Panc1 (cell line): Measurements from ENCODE around the gene KHSRP.

Experiments used
- POLR2AphosphoS5 ChIP-seq: IDR thresholded peaks from 2 replicates; pipeline ENCODE4 v1.6.1; 2012; ENCODE audit warnings: mild to moderate bottlenecking, low read depth, low read length, moderate library complexity
- SIN3A ChIP-seq: IDR thresholded peaks from 2 replicates; pipeline ENCODE4 v1.6.1; 2012; ENCODE audit warnings: low read depth, mild to moderate bottlenecking, low read length, moderate library complexity, borderline replicate concordance; ENCODE audit not compliant: insufficient read depth
- TCF7L2 ChIP-seq: IDR thresholded peaks from 2 replicates; pipeline ENCODE4 v1.6.1; 2011; ENCODE audit warnings: mild to moderate bottlenecking, low read depth, low read length, inconsistent platforms
- TF ChIP-seq, protein P1 (sequence below): fragments of 450-650 bp; IDR thresholded peaks from 2 replicates; pipeline ENCODE4 v1.5.1; 2017; ENCODE audit warnings: mild to moderate bottlenecking
- TF ChIP-seq, protein P2 (sequence below), 2 experiments: IDR thresholded peaks; 2 replicates each; pipeline ENCODE4 v1.6.1; 2011 to 2012; ENCODE audit warnings: low read depth in 2 of 2, control low read depth in 1 of 2, low read length in 1 of 2, mild to moderate bottlenecking in 1 of 2, moderate library complexity in 1 of 2; ENCODE audit not compliant: insufficient read depth in 1 of 2

DNA sequence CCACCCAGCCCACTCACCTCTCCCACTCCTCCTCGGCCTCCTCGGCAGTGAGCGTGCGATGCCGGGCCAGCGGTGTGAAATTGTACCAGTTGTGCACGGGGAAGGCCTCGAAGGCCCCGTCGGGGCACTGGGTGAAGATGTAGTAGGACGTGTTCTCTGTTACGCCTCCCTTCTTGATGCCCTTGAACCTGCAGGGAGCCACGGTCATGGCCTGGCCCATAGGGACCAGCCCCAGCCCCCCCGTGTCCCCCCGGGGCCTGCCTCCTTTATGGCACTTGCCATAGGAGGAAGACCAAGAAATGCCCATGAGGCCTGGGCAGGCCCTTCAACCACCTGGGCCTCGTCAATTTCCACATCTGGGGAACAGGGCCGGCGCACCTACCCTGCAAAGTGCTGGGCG lies 37.2 kb downstream of the KHSRP start:
- no peak for TF ChIP-seq TCF7L2
- TF ChIP-seq, protein P1, sequence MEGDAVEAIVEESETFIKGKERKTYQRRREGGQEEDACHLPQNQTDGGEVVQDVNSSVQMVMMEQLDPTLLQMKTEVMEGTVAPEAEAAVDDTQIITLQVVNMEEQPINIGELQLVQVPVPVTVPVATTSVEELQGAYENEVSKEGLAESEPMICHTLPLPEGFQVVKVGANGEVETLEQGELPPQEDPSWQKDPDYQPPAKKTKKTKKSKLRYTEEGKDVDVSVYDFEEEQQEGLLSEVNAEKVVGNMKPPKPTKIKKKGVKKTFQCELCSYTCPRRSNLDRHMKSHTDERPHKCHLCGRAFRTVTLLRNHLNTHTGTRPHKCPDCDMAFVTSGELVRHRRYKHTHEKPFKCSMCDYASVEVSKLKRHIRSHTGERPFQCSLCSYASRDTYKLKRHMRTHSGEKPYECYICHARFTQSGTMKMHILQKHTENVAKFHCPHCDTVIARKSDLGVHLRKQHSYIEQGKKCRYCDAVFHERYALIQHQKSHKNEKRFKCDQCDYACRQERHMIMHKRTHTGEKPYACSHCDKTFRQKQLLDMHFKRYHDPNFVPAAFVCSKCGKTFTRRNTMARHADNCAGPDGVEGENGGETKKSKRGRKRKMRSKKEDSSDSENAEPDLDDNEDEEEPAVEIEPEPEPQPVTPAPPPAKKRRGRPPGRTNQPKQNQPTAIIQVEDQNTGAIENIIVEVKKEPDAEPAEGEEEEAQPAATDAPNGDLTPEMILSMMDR, result no peak
- no peak for TF ChIP-seq POLR2AphosphoS5
- TF ChIP-seq SIN3A, result no peak
- TF ChIP-seq, protein P2, sequence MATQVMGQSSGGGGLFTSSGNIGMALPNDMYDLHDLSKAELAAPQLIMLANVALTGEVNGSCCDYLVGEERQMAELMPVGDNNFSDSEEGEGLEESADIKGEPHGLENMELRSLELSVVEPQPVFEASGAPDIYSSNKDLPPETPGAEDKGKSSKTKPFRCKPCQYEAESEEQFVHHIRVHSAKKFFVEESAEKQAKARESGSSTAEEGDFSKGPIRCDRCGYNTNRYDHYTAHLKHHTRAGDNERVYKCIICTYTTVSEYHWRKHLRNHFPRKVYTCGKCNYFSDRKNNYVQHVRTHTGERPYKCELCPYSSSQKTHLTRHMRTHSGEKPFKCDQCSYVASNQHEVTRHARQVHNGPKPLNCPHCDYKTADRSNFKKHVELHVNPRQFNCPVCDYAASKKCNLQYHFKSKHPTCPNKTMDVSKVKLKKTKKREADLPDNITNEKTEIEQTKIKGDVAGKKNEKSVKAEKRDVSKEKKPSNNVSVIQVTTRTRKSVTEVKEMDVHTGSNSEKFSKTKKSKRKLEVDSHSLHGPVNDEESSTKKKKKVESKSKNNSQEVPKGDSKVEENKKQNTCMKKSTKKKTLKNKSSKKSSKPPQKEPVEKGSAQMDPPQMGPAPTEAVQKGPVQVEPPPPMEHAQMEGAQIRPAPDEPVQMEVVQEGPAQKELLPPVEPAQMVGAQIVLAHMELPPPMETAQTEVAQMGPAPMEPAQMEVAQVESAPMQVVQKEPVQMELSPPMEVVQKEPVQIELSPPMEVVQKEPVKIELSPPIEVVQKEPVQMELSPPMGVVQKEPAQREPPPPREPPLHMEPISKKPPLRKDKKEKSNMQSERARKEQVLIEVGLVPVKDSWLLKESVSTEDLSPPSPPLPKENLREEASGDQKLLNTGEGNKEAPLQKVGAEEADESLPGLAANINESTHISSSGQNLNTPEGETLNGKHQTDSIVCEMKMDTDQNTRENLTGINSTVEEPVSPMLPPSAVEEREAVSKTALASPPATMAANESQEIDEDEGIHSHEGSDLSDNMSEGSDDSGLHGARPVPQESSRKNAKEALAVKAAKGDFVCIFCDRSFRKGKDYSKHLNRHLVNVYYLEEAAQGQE (IDR thresholded peaks at IDR 0.05; ENCODE audit: insufficient read depth in 1 of 2, low read depth in 2 of 2, low read length in 1 of 2), result no peak
